Measurements from ENCODE around the gene FTO.

Gene FTO

DNA sequence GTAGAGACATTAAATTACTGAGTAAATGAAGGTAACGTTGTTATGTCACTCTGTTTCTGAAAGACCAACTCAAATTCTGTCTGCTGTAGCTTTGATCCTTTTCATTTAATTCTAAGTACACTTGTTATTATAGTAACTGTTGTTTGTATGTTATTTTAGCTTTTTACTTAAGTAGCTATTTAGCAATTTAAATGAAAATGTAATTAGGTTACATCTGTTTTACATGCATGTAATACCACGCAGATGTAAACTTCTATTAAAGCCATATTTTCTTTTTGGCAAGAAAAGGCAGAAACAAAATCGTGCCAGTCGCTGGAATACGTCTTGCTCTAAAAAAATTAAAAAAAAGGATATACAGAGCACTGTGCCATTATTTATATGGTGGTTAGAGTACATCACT lies 282.8 kb downstream of the FTO start:
- TF ChIP-seq, protein P1, sequence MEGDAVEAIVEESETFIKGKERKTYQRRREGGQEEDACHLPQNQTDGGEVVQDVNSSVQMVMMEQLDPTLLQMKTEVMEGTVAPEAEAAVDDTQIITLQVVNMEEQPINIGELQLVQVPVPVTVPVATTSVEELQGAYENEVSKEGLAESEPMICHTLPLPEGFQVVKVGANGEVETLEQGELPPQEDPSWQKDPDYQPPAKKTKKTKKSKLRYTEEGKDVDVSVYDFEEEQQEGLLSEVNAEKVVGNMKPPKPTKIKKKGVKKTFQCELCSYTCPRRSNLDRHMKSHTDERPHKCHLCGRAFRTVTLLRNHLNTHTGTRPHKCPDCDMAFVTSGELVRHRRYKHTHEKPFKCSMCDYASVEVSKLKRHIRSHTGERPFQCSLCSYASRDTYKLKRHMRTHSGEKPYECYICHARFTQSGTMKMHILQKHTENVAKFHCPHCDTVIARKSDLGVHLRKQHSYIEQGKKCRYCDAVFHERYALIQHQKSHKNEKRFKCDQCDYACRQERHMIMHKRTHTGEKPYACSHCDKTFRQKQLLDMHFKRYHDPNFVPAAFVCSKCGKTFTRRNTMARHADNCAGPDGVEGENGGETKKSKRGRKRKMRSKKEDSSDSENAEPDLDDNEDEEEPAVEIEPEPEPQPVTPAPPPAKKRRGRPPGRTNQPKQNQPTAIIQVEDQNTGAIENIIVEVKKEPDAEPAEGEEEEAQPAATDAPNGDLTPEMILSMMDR (IDR thresholded peaks at IDR 0.05; ENCODE audit: low read depth, low read length, missing control alignments), result no peak
- no peak overlapping the region for H3K4me3 ChIP-seq (replicated peaks; ENCODE audit: low read depth, low read length)
- no peak for DNase-seq (ENCODE audit: extremely low read depth, low read depth)

DNA sequence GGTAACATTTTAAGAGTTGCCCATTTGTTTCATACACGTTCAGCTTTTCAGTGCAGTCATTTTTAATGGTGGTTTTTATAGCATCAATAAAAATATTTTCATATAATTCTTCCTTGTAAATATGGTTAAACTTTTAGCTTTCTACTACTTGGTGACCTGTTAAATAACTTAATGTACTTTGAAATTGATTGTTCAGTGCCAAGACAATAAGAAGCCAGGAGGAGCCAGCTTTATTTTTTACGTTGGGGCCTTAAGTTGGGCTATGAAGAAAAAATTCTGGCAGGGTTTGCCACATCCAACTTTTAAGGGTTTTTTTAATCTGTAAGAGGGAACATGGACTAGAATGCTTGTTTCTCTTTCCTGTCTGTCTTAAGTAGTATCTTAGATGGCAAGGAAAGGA lies 284.2 kb downstream of the FTO start:
- H3K4me3 ChIP-seq (replicated peaks; ENCODE audit: low read depth, low read length), result no peak overlapping the region
- TF ChIP-seq, protein P1 (IDR thresholded peaks at IDR 0.05; ENCODE audit: low read depth, low read length, missing control alignments), result no peak

DNA sequence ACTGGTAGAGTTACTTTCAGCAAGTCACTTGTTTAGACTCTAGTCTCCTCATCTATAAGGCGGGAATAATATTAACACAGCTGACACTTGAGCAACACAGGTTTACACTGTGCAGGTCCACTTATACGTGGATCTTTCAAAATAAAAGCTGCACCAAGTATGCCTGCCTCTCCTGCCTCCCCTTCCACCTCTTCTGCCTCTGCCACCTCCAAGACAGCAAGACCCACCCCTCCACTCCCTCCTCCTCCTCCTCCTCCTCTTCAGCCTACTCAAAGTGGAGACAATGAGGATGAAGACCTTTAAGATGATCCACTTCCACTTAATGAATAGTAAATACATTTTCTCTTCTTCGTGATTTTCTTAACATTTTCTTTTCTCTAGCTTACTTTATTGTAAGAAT lies 285.6 kb downstream of the FTO start:
- no peak overlapping the region for H3K4me3 ChIP-seq (replicated peaks; ENCODE audit: low read depth, low read length)
- no peak for DNase-seq (ENCODE audit: extremely low read depth, low read depth)
- TF ChIP-seq, protein P1 (IDR thresholded peaks at IDR 0.05; ENCODE audit: low read depth, low read length, missing control alignments), result no peak

More for the DNA sequence above, 284.2 kb downstream of the FTO start:
- no peak for DNase-seq (ENCODE audit: extremely low read depth, low read depth)

DNA sequence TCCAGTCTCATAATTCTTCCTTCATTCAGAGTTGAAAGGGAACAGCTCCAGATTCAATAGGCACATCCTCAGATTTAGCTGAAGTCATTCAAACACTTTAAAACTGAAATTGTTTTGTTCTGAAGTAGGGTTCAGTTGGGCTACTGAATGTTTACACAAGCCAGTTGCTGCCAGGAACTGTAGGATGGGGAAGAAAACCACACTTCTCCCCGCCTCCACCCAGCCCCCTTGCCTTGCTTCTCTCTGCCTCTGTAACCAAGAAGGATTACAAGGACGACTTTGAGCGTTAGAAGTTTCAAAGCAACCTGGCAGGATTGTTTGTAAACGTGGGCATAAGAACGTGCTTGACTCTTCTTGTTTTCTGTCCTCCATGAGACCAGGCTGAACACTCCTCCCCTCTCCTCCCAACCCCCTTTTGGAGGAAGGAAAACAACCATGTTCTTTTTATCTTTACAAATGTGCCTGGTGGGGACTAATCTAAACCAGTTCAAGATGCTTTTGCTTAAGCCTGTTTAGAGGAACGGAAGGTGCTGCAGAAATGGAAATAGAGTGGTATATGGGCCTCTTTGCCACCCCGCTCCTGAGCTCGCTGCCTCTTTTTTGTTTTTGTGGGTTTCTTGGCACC lies 287.9 kb downstream of the FTO start:
- DNase-seq (ENCODE audit: extremely low read depth, low read depth), result peak; percentile 1
- TF ChIP-seq, protein P1 (IDR thresholded peaks at IDR 0.05; ENCODE audit: low read depth, low read length, missing control alignments), result no peak
- H3K4me3 ChIP-seq (replicated peaks; ENCODE audit: low read depth, low read length), result no peak overlapping the region

DNA sequence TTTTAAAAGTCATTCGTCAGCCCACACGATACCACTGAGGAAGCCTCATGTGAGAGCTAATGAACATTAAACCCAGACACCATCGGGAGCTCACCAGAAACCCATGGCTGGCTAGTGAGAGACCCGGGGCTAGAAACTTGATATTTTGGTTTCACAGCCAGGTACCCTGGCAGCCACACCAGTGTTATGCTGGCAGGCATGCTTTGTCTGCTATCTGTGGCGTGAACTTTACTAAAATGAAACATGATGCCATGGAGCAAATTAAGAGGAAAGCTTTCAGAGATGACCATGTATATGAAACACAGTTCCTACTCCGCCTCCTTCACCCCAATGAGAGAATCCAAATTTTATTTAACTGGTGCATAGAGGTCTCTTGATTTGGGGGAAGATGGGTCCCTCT lies 291.4 kb downstream of the FTO start:
- DNase-seq (ENCODE audit: extremely low read depth, low read depth), result no peak
- TF ChIP-seq, protein P1 (IDR thresholded peaks at IDR 0.05; ENCODE audit: low read depth, low read length, missing control alignments), result no peak
- no peak overlapping the region for H3K4me3 ChIP-seq (replicated peaks; ENCODE audit: low read depth, low read length)

DNA sequence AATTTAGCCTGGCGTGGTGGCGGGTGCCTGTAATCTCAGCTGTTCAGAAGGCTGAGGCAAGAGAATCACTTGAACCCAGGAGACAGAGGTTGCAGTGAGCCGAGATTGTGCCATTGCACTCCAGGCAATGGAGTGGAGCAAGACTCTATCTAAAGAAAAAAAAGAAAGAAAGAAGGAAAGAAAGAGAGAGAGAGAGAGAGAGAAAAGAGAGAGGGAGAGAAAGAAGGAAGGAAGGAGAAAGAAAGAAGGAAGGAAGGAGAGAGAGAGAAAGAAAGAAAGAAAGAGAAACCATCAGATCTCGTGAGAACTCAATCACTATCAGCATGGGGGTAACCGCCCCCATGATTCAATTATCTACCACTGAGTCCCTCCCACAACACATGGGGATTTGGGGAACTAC lies 293.0 kb downstream of the FTO start:
- H3K4me3 ChIP-seq (replicated peaks; ENCODE audit: low read depth, low read length), result no peak overlapping the region
- DNase-seq (ENCODE audit: extremely low read depth, low read depth), result no peak
- TF ChIP-seq, protein P1 (IDR thresholded peaks at IDR 0.05; ENCODE audit: low read depth, low read length, missing control alignments), result no peak

Data from HFF-Myc (cell line).